HG03045 (cell line): ENCODE measurements around the gene MXD3.
"Not testable (repeated sequence)": the region's sequence is repeated elsewhere in the genome, so short reads cannot be mapped to it uniquely, and the experiment has no call there.

Experiments used
- ATAC-seq: cut with Tn5 transposase; IDR thresholded peaks from one replicate; pipeline ENCODE4 v1.9.1; 2021; ENCODE audit warnings: mild to moderate bottlenecking, moderate library complexity; ENCODE audit not compliant: unreplicated experiment

MXD3 gene, protein sequence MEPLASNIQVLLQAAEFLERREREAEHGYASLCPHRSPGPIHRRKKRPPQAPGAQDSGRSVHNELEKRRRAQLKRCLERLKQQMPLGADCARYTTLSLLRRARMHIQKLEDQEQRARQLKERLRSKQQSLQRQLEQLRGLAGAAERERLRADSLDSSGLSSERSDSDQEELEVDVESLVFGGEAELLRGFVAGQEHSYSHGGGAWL

GRCh38 chr5:177311723-177312648 lies at the start of gene MXD3:
TSS of gene MXD3 (minus strand) at chr5:177311898. CDS start at chr5:177311830, 68 bp downstream.
- ATAC-seq = peak; percentile 74

- ATAC-seq = not testable (repeated sequence)
These were observed 49.0 kb upstream of the MXD3 start for GRCh38 chr5:177360740-177361139.

DNA sequence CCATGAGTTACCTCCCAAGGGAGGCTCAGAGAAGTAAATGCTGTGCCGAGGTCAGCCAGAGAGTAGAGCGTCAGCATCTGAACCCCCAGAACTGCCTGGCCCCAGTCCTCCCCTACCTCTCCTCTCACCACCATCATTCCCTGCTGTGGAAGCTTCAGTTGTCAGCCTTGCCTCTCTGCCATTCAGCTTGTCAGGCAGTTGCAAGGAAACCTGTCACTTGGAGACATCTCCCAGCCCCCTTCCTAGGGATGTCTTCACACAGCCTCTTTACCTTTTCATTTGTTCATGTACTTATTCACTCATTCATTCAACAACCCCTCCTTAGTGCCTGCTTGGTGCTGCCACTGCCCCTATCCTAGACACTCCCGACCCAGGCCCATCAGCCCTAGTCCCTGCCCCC lies 48.2 kb upstream of the MXD3 start:
- no peak for ATAC-seq

DNA sequence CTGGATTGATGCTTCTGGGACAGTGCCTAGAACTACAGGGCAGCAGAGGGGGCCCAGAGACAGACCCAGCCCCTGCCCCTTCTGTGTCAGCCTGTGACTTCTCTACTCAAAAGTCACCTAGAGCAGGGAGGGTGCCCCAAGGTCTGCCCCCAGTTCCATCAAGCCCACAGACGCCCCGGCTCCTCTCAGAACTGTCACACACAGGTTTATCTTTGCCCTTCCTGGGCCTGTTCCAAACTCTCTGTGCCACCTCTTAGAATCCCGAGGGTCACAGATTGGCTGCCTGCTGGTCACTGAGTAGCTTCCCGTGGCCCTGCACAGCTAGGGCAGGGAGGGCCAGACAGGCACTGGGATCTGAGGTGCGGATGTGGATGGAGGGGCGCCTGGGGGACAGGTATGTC lies 47.8 kb upstream of the MXD3 start:
- no peak for ATAC-seq

- ATAC-seq = no peak
These were observed 46.7 kb upstream of the MXD3 start for GRCh38 chr5:177358370-177358819.

GRCh38 chr5:177357459-177358351 lies 46.0 kb upstream of the MXD3 start, which contains the start of gene RGS14:
TSS of gene RGS14 (plus strand) at chr5:177357924. CDS start at chr5:177358025, 101 bp downstream.
- peak; percentile 88 for ATAC-seq

DNA sequence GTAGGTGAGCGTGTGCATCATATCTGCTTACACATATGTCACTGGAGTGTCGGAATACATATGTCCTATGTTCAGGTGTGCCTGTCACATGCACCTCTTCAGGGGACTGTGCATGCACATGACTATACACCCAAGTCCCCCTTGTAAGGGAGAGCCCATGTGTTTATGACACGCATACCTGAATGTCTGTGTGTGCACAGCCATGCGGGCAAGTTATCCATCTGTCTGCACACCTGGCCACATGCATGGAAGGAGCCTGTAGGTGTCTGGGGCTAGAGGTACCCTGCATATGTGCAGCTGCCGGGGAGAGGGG lies 45.4 kb upstream of the MXD3 start:
- no peak for ATAC-seq

DNA sequence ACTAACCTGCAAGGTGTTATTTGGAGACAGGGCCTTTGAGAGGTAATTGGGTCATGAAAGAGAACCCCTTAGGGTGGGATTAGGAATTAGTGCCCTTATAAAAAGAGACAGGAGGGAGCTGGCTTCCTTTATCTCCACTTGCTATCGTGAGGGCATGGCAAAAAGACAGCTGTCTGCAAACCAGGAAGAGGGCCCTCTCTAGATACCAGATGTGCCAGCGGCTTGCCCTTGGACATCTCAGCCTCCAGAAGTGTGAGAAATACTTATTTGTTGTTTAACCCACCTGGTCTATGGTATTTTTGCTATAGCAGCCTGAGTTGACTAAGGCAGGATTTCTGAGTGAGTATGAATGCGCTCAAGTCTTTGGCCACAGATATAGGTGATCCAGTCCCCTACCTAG lies 45.0 kb upstream of the MXD3 start:
- no peak for ATAC-seq

DNA sequence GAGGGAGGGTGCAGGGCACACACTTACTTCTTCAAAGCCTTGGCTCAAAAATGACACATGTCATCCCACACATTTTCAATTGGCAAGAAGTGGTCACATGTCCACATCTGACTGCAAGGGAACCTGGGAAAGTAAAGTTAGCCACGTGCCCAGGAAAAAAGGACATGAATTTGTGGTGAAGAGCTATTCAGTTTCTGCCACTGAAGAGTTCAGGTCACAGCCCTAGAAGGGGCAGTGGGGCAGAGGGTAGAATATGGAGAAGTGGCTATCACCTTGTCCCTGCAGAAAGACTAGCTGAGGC lies 44.1 kb upstream of the MXD3 start:
- no peak for ATAC-seq

GRCh38 chr5:177355162-177355867 lies 43.6 kb upstream of the MXD3 start:
- ATAC-seq = no peak

DNA sequence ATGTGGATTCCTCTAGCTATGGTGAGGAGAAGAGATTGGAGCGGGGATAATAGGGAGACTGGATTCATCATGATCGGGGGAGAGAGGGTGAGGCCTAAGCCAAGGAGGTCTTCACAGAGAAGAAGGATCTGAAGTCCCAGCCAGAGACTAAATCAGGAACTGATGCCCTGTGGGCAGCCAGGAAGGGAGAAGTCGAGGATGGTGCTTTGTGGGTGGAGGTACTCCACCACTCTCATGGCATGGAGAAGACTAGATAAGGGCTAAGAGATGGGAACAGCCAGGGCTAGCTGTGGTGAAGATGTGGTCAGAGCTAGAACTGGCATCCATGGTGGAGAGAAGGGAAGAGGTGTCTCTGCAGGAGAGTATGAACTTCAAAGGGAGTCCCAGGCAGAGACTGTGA lies 43.0 kb upstream of the MXD3 start:
- no peak for ATAC-seq

DNA sequence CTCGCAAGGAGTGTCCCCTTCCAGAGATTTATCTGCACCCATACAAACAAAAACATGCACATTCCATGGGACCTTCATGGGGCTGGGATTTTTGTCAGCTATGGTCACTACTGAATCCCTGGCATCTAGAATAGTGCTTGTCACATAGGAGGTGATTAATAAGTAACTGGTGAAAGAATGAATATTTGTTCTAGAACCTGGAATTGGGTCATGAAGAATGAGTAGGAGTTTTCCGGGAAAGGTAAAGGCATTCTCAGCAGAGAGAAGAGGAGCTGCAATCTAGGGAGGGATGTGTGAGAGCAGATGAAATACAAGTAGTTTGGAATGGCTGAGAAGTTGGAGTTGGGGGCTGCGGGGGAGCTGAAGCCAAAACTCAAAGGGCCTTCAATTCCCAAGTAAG lies 42.6 kb upstream of the MXD3 start:
- ATAC-seq = no peak

DNA sequence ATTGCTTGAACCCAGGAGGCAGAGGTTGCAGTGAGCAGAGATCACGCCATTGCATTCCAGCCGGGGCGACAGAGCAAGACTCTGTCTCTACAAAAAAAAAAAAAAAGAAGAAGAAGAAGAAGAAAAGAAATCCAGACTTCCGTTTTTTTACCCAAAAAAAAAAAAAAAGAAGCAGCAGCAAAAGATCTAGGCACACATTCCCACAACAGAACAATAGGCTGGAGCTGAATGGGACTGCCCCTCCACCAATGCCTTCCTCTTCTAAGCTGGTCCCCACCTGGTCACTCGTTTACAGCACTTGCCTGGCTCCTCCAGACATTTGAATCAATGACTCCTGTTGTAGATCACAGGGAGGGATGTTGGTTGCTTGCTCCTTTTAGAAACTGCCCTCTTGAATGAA lies 41.4 kb upstream of the MXD3 start:
- ATAC-seq = no peak

DNA sequence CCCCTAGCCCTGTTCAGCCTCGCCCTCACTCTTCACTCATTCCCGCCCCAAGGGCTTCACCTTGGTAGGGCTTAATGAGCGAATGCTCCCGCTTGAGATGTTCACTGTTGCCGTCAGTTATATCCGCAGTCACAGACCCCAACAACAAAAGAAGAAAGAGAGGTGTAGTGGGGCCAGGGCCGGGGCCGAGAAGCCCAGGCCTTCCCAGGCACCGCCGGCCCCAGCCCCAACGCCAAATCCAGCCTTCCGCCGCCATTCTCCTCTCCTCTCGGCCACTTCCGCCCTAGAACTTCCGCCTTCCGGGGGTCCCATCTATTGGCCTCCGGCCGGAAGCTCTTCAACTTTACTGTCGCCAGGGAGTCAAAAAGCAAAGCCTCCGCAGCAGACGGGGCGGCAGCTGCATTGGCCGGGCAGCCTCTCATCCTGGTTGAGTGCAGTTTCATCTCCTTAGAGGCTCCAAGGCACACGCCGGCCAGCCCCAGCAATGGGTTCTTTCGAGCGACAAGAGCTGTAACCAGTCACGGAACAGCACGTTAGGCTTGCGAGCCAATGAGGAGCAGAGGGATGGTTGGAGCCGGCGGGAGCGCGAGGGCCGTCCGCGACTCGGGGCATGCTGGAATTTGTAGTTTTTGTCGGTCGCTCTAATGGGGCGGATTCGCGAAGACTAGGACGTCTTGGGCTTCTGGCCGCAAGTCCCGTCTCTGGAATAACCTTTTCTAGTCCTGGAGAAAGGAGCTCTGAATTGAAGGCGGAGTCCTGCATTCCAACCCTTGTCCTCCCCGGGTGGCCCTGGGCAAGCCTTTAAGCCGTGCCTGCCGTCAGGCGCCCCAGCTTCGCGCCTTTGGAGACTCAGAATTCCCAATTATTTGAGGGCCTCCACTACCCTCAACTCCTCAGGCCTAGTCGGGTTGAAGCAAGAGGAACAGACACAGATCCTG lies 40.0 kb upstream of the MXD3 start, which contains the start of gene LMAN2:
LMAN2 (minus strand) TSS at position 277 of the 938 bp plus-strand sequence; CDS start at position 256, 21 bp downstream.
- peak; percentile 94 for ATAC-seq

DNA sequence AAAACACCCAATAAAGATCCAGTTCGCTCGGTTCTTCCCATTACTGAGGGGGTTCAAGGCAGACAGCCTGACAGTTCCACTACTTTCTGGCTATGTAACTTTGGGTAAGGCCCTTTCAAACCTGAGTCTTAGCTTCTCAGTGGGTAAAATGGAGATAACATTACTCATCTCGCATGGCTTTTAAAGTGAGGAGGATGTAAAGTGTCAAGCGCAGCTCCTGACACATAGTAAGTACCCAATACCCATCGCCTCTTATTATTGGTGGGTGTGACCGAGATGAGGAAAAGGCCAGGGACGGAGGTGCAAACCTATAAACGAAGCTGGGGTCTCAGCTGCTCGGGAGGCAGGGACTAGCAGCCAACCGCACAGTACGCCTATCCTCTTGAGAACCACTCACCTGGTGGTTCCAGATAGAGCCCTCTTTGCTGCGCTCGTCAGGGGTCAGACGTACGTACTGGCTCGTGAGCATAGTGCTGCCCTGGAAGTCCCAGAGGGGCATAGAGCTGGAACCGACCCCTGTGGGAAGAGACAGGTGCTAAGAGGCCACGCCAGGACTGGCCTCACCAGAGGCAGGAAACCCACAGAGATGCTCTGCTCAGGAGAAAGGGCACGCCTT lies 39.2 kb upstream of the MXD3 start:
- ATAC-seq = no peak

DNA sequence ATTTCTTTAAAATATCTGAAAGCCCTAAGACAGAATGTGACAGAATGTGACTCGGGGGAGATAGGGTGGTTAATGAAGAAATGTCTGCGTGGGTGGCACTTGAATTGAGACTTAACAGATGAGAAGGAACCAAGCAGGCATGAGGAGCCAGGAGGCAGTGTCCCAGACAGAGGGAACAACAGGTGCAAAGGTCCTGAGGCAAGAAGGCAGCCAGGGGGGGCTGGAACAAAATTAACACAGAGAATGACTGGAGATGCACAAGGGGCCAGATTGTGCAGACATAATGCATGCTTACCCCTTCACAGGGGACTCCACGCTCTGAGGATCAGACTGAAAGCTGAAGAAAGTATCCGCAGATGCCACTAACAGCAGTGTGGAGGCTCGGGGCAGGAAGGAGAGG lies 38.1 kb upstream of the MXD3 start:
- no peak for ATAC-seq

DNA sequence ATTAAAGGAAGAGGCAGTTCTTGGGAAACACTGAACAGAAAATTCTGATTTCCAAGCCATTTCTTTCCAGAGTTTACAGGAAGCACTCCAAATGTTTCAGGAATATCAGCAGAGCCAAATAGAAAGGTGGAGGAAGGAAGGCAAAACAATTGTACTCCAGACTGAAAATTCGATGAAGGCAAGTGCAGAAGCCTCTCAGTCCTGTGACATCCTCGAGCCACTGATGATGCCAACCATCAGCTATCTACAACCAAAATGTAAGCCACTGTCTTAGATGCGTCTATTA lies 37.6 kb upstream of the MXD3 start:
- no peak for ATAC-seq

DNA sequence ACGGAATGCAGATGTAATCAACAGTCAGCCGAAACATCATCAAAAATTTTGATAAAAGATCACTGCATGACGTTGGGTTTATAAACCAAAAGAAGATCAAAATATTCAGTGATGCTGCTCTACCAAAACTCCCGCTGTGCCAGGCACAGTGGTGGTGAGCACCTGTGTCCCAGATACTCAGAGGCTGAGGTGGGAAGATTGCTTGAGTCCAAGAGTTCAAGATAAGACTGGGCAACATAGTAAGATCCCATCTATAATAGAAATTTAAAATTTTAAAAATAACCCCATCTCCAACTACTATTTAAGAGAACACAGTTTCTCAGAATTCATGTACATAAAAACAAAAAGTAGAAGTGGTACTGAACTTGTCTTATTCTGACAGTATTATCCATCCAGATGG lies 36.0 kb upstream of the MXD3 start:
- ATAC-seq = no peak

- no peak for ATAC-seq
These were observed 35.1 kb upstream of the MXD3 start for GRCh38 chr5:177346820-177347219.
